OCI-LY3 (cell line): ENCODE data around the gene LECT2.

Experiments used
- CTCF ChIP-seq: fragments of 200-600, 300-600 bp; sonication (generic); IDR thresholded peaks from 2 replicates; pipeline ENCODE4 v1.5.1; 2014; ENCODE audit warnings: antibody characterized with exemption, low read length, low read depth
- EZH2phosphoT487 ChIP-seq: fragments of 200-600 bp; shearing (Covaris generic); IDR thresholded peaks from 2 replicates; pipeline ENCODE4 v1.6.1; 2018; ENCODE audit warnings: antibody characterized with exemption, mixed run types, low read depth

GRCh38 chr5:135995976-135996375, 41.2 kb upstream of the LECT2 start:
- TF ChIP-seq CTCF, result no peak
- TF ChIP-seq EZH2phosphoT487, result no peak
